ENCODE results near the gene NFATC1. TPM values are rescaled to one million over a fixed set of nuclear protein-coding genes. Genes with fewer than 3 reads are reported as not detected.

Gene NFATC1
- total RNA-seq, 4 donors from 2014 or later, result 0.79 to 4.8 (median 2.6) TPM

DNA sequence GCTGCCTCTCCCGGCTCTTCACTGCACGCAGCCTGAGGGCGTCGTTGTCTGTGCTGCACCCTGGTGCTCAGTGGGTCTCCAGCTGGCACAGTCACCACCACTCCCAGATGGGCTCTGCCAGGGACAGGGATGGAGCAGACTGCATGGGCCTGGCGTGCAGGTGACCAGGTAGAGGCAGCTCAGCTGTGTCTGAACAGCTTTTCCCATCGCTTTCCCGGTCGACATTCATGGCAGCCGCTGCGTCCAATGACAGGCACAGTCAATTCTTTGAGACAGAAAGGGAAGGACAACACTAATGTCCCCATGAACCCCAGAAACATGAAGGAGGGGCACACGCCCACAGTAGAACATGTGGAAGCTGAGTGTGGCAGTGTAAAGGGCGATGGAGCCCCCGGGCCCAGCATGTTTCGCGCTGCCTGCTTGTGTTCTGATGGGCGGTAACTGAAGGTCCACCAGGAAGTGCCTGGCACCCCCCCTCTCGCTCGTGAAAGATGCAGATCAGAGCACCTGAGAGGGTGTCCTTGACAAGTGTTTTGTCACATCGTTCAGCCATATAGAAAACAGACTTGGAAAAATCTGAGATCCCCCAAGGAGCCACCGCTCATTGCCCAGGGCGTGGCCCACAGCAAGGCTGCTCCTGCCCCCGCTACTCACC lies 122.4 kb downstream of the NFATC1 start:
- Histone ChIP-seq H3K27me3 (no peaks in the 10 kb centered on the region), H3K9me3 (no peaks in the 10 kb centered on the region), H3K4me3 (no peak overlapping the region), H3K27ac (no peak overlapping the region), H3K36me3 (peaks cover 0 to under 1% (median 0%) of the 10 kb centered on the region in 3 donors), H3K4me1 (no peaks in the 10 kb centered on the region)
- no peak for DNase-seq
- intact Hi-C loops (cut with DNase I), result no loop called here
- whole genome bisulfite sequencing, 2 donors, result 79 to 91% methylated on average over 11 to 13 of the region's 22 CpGs
- TF ChIP-seq, protein P1, sequence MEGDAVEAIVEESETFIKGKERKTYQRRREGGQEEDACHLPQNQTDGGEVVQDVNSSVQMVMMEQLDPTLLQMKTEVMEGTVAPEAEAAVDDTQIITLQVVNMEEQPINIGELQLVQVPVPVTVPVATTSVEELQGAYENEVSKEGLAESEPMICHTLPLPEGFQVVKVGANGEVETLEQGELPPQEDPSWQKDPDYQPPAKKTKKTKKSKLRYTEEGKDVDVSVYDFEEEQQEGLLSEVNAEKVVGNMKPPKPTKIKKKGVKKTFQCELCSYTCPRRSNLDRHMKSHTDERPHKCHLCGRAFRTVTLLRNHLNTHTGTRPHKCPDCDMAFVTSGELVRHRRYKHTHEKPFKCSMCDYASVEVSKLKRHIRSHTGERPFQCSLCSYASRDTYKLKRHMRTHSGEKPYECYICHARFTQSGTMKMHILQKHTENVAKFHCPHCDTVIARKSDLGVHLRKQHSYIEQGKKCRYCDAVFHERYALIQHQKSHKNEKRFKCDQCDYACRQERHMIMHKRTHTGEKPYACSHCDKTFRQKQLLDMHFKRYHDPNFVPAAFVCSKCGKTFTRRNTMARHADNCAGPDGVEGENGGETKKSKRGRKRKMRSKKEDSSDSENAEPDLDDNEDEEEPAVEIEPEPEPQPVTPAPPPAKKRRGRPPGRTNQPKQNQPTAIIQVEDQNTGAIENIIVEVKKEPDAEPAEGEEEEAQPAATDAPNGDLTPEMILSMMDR (IDR thresholded peaks at IDR 0.05), result no peak
- TF ChIP-seq POLR2A (IDR thresholded peaks at IDR 0.05), result no peak

GRCh38 chr18:79518683-79519128 lies 123.0 kb downstream of the NFATC1 start:
- no peak for DNase-seq
- Histone ChIP-seq H3K27ac (no peak overlapping the region), H3K36me3 (no peaks in the 10 kb centered on the region), H3K4me1 (no peaks in the 10 kb centered on the region), H3K9me3 (no peaks in the 10 kb centered on the region), H3K27me3 (no peaks in the 10 kb centered on the region), H3K4me3 (no peak overlapping the region)
- no peak for TF ChIP-seq POLR2A (IDR thresholded peaks at IDR 0.05)
- TF ChIP-seq, protein P1 (IDR thresholded peaks at IDR 0.05), result no peak
- intact Hi-C loops (cut with DNase I), result no loop called here
- 40% methylated on average over 1 of the region's 14 CpGs; no CpG with 5 or more reads in 1 of the 2 donors for WGBS, 2 donors

GRCh38 chr18:79519751-79520477 lies 124.2 kb downstream of the NFATC1 start:
- intact Hi-C loops (cut with DNase I), result no loop called here
- H3K36me3 ChIP-seq, result no peaks in the 10 kb centered on the region
- no peak overlapping the region for H3K4me3 ChIP-seq
- no peak for DNase-seq
- H3K9me3 ChIP-seq, result no peaks in the 10 kb centered on the region
- 60 to 78% methylated on average over 16 to 17 of the region's 37 CpGs for WGBS, 2 donors
- no peaks in the 10 kb centered on the region for H3K27me3 ChIP-seq
- no peaks in the 10 kb centered on the region for H3K4me1 ChIP-seq
- H3K27ac ChIP-seq, result no peak overlapping the region
- TF ChIP-seq, protein P1 (IDR thresholded peaks at IDR 0.05), result no peak
- no peak for TF ChIP-seq POLR2A (IDR thresholded peaks at IDR 0.05)

GRCh38 chr18:79520478-79521390 lies 125.0 kb downstream of the NFATC1 start:
- intact Hi-C loops (cut with DNase I), result no loop called here
- TF ChIP-seq, protein P1 (IDR thresholded peaks at IDR 0.05), result no peak
- no peak for TF ChIP-seq POLR2A (IDR thresholded peaks at IDR 0.05)
- no peak overlapping the region for H3K27ac ChIP-seq
- 70 to 73% methylated on average over 3 to 6 of the region's 9 CpGs for WGBS, 2 donors
- no peak for DNase-seq
- no peaks in the 10 kb centered on the region for H3K9me3 ChIP-seq
- H3K4me1 ChIP-seq, result peaks cover 3 to 4% (median 3%) of the 10 kb centered on the region in 3 donors
- H3K27me3 ChIP-seq, result no peaks in the 10 kb centered on the region
- no peak overlapping the region for H3K4me3 ChIP-seq
- no peaks in the 10 kb centered on the region for H3K36me3 ChIP-seq

All from esophagus squamous epithelium (tissue), 5 donors.